Trophoblast cell (in vitro differentiated cells and primary cell): ENCODE data around the gene RAB13.
A peak's percentile ranks its signal among the peaks of the same experiment; 100 is the strongest.

ENCODE experiments used
- DNase-seq, 2 donors: peaks; one replicate each; pipeline ENCODE4 v3.0.0-alpha.2; 2016
- H2AFZ ChIP-seq: 2 replicates; pipeline ENCODE4 v1.6.1; 2013; ENCODE audit warnings: low read length, moderate library complexity, mild to moderate bottlenecking; ENCODE audit not compliant: insufficient read depth, poor library complexity
- H2AK5ac ChIP-seq: 2 replicates; pipeline ENCODE4 v1.6.1; 2013; ENCODE audit warnings: mild to moderate bottlenecking, low read length
- H2BK120ac ChIP-seq: 2 replicates; pipeline ENCODE4 v1.6.1; 2013; ENCODE audit warnings: low read length, mild to moderate bottlenecking, moderate library complexity; ENCODE audit not compliant: insufficient read depth, poor library complexity
- H2BK12ac ChIP-seq: 2 replicates; pipeline ENCODE4 v1.6.1; 2013; ENCODE audit warnings: mild to moderate bottlenecking, low read length, moderate library complexity
- H2BK5ac ChIP-seq: 2 replicates; pipeline ENCODE4 v1.6.1; 2013; ENCODE audit warnings: low read length, low read depth, moderate library complexity, mild to moderate bottlenecking; ENCODE audit not compliant: poor library complexity
- H3K14ac ChIP-seq: 2 replicates; pipeline ENCODE4 v1.6.1; 2013; ENCODE audit warnings: mild to moderate bottlenecking, low read length
- H3K18ac ChIP-seq: 2 replicates; pipeline ENCODE4 v1.6.1; 2013; ENCODE audit warnings: mild to moderate bottlenecking, low read length
- H3K23ac ChIP-seq: 2 replicates; pipeline ENCODE4 v1.6.1; 2013; ENCODE audit warnings: low read length
- H3K27ac ChIP-seq: 2 replicates; pipeline ENCODE4 v1.5.1; 2013; ENCODE audit warnings: low read depth, mild to moderate bottlenecking, inconsistent platforms, low read length, moderate library complexity
- H3K27me3 ChIP-seq: 2 replicates; pipeline ENCODE4 v1.6.1; 2013; ENCODE audit warnings: inconsistent platforms, mild to moderate bottlenecking, low read length, moderate library complexity; ENCODE audit not compliant: insufficient read depth
- H3K36me3 ChIP-seq, 2 experiments: 1 replicate in 1 of 2; 2 replicates in 1 of 2; pipeline ENCODE4 v1.6.1; 2013; ENCODE audit warnings: low read length in 2 of 2, mild to moderate bottlenecking in 2 of 2, moderate library complexity in 1 of 2; ENCODE audit not compliant: insufficient read depth in 2 of 2, control insufficient read depth in 1 of 2
- H3K4ac ChIP-seq: 2 replicates; pipeline ENCODE4 v1.6.1; 2013; ENCODE audit warnings: low read depth, mild to moderate bottlenecking, low read length, moderate library complexity
- H3K4me1 ChIP-seq, 2 experiments: 1 replicate in 1 of 2; 2 replicates in 1 of 2; pipeline ENCODE4 v1.6.1; 2013; ENCODE audit warnings: low read length in 2 of 2, mild to moderate bottlenecking in 2 of 2, moderate library complexity in 1 of 2; ENCODE audit not compliant: insufficient read depth in 2 of 2, control insufficient read depth in 1 of 2
- H3K4me2 ChIP-seq: 2 replicates; pipeline ENCODE4 v1.6.1; 2013; ENCODE audit warnings: inconsistent platforms, mild to moderate bottlenecking, low read length, moderate library complexity
- H3K4me3 ChIP-seq: 2 replicates; pipeline ENCODE4 v1.5.1; 2013; ENCODE audit warnings: mild to moderate bottlenecking, low read depth, low read length, inconsistent platforms
- H3K79me1 ChIP-seq: one replicate; pipeline ENCODE4 v1.6.1; 2013; ENCODE audit warnings: low read length
- H3K79me2 ChIP-seq: 2 replicates; pipeline ENCODE4 v1.6.1; 2013; ENCODE audit warnings: low read length, mild to moderate bottlenecking; ENCODE audit not compliant: control insufficient read depth, insufficient read depth, poor library complexity
- H3K9ac ChIP-seq: 2 replicates; pipeline ENCODE4 v1.6.1; 2013; ENCODE audit warnings: mild to moderate bottlenecking, low read length
- H3K9me3 ChIP-seq: 2 replicates; pipeline ENCODE4 v1.6.1; 2013; ENCODE audit warnings: low read depth, mild to moderate bottlenecking, control low read depth, inconsistent platforms, low read length; ENCODE audit not compliant: insufficient read depth
- H4K12ac ChIP-seq: 2 replicates; pipeline ENCODE4 v1.6.1; 2013; ENCODE audit warnings: low read depth, mild to moderate bottlenecking, low read length, moderate library complexity
- H4K8ac ChIP-seq: 2 replicates; pipeline ENCODE4 v1.6.1; 2013; ENCODE audit warnings: low read depth, mild to moderate bottlenecking, low read length, moderate library complexity
- H4K91ac ChIP-seq: one replicate; pipeline ENCODE4 v1.6.1; 2013; ENCODE audit warnings: low read depth, mild to moderate bottlenecking, low read length, moderate library complexity
- WGBS: extraction: QIAGEN DNeasy Blood & Tissue Kit; methylation state at CpG from one replicate; pipeline ENCODE4 v1.1.7; 2013; ENCODE audit warnings: missing lambda C conversion rate; ENCODE audit not compliant: insufficient read length, insufficient coverage; ENCODE audit errors: extremely low coverage; 5-methylcytosine and 5-hydroxymethylcytosine counted together

The RAB13 gene

DNA sequence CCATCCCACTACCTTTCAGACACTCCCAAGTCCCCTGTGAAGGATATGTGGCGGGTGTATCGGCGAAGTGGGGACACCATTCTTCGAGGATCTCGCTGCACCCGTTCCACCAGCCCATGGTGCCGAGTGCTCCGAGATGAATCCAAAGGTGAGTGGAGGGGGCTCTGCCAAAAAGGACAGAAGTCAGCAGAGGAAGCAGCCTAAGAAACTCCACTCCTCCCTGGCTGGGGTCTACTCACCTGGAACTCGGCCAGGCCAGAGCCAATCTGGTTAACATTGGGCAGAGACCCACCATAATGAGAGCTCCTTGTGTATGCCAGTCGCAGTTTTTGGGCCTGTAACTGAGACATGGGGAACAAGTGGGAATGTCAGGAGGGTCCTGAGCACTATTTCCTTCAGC, 31.3 kb downstream of the RAB13 start:
- Histone ChIP-seq H4K12ac (no peak overlapping the region), H3K4me2 (no peak overlapping the region), H3K4ac (peak overlapping the region; percentile 4), H3K27me3 (no peaks in the 10 kb centered on the region), H3K9me3 (no peaks in the 10 kb centered on the region), H3K79me2 (peaks cover 19% of the 10 kb centered on the region), H3K27ac (no peak overlapping the region), H2AK5ac (no peak overlapping the region), H3K79me1 (peaks cover 7% of the 10 kb centered on the region), H3K4me3 (no peak overlapping the region), H3K14ac (no peak overlapping the region), H2AFZ (no peak overlapping the region), H4K8ac (no peak overlapping the region), H3K36me3 (peaks cover 39 to 44% of the 10 kb centered on the region in 2 experiments), H3K4me1 (peaks cover 6 to 9% of the 10 kb centered on the region in 2 experiments), H2BK120ac (no peak overlapping the region), H2BK5ac (no peak overlapping the region), H3K23ac (no peak overlapping the region), H2BK12ac (no peak overlapping the region), H3K9ac (no peak overlapping the region), H3K18ac (no peak overlapping the region), H4K91ac (no peak overlapping the region)
- no peak for DNase-seq
- WGBS, result no CpG with 5 or more reads among the region's 10 CpGs

DNA sequence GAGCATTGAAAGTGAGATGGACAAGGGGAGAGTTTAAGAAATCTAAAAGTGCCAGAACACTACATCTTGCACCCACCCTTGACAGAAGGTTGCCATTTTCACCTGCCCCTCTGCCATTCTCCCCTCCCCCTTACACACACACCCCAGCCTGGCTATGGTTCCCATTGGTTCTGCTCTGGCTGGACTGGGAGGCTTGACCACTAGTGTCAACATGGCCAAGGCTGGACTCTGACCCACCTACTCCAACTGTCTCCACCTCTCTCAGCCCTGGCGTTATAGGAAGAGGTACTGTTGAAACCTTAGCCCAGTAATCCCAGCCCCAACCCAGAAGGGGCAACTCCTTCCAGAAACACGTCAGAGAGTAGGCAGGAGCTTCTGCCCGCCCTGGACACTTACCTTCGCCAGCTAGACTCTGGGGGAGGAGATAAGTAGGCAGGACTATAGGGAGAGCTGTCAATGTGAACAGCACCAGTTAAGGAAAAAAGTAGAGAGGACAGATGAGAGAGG, 32.2 kb downstream of the RAB13 start:
- peaks cover 6 to 9% of the 10 kb centered on the region in 2 experiments for H3K4me1 ChIP-seq
- H3K9ac ChIP-seq, result peak overlapping the region; percentile 29
- peaks cover 7% of the 10 kb centered on the region for H3K79me1 ChIP-seq
- H2BK12ac ChIP-seq, result no peak overlapping the region
- H3K4ac ChIP-seq, result peak overlapping the region; percentile 30
- DNase-seq, result no peak
- H2BK5ac ChIP-seq, result no peak overlapping the region
- H3K23ac ChIP-seq, result peak overlapping the region; percentile 27
- no peaks in the 10 kb centered on the region for H3K27me3 ChIP-seq
- no peak overlapping the region for H4K12ac ChIP-seq
- no peak overlapping the region for H2BK120ac ChIP-seq
- H2AK5ac ChIP-seq, result no peak overlapping the region
- no peak overlapping the region for H3K4me3 ChIP-seq
- H4K8ac ChIP-seq, result no peak overlapping the region
- no peak overlapping the region for H3K18ac ChIP-seq
- peaks cover 36 to 45% of the 10 kb centered on the region in 2 experiments for H3K36me3 ChIP-seq
- H4K91ac ChIP-seq, result no peak overlapping the region
- no peaks in the 10 kb centered on the region for H3K9me3 ChIP-seq
- H3K79me2 ChIP-seq, result peaks cover 19% of the 10 kb centered on the region
- H3K27ac ChIP-seq, result no peak overlapping the region
- no peak overlapping the region for H3K14ac ChIP-seq
- no CpG with 5 or more reads among the region's 4 CpGs for WGBS
- H3K4me2 ChIP-seq, result no peak overlapping the region
- H2AFZ ChIP-seq, result no peak overlapping the region

DNA sequence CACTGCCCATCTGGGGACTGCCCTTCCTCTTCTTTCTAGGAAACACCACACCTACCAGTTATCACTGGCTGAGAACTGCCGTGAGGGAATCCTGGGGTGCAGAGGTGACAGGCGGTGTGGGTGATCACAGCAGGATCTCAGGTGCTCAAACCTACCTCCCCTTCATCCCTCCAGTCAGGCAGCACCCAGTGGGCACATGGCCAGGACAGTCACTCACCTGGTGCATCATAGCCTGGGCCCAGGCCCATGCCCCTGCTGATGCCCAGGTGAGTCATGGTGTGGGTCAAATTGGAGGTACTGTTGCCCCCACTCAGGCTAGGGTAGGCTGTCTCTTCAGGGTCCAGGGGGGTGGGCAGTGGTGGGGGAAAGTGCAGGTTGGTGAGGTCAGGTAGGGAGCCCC, 34.3 kb downstream of the RAB13 start:
- Histone ChIP-seq H3K79me1 (no peaks in the 10 kb centered on the region), H2AFZ (no peak overlapping the region), H3K9ac (no peak overlapping the region), H3K4me2 (no peak overlapping the region), H3K23ac (no peak overlapping the region), H4K12ac (no peak overlapping the region), H3K79me2 (peaks cover 5% of the 10 kb centered on the region), H4K8ac (no peak overlapping the region), H3K18ac (no peak overlapping the region), H3K27me3 (no peaks in the 10 kb centered on the region), H3K4ac (no peak overlapping the region), H3K14ac (no peak overlapping the region), H2BK5ac (no peak overlapping the region), H4K91ac (no peak overlapping the region), H3K9me3 (no peaks in the 10 kb centered on the region), H3K4me3 (no peak overlapping the region), H2AK5ac (no peak overlapping the region), H3K36me3 (peaks cover 52 to 62% of the 10 kb centered on the region in 2 experiments), H3K27ac (no peak overlapping the region), H2BK120ac (no peak overlapping the region), H2BK12ac (no peak overlapping the region), H3K4me1 (peaks cover 1 to 2% of the 10 kb centered on the region in 2 experiments)
- WGBS, result no CpG with 5 or more reads among the region's 2 CpGs
- no peak for DNase-seq

DNA sequence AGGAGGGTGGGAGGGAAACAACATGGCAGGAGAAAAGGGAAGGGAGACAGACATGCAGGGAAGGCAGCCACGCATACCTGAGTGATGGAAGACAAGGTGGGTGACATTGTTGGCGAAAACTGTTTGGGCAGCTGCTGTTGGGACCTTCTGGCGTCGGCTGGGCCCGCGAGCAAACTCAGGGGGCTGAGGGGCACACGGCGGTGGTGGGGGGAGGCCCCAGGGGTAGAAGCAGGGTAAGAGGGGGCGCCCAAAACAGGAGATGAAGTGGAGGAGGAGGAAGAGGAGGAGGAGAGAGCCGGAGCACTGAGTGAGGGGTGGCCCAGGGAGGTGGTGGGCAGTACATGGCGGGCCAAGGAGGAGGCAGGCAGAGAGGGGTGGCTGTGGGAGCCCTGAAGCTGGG, 35.0 kb downstream of the RAB13 start:
- Histone ChIP-seq H4K12ac (no peak overlapping the region), H2BK120ac (no peak overlapping the region), H3K36me3 (peaks cover 52 to 62% of the 10 kb centered on the region in 2 experiments), H3K4me1 (no peaks in the 10 kb centered on the region), H3K79me1 (peaks cover 3% of the 10 kb centered on the region), H3K79me2 (peaks cover 2% of the 10 kb centered on the region), H3K4me2 (no peak overlapping the region), H3K27me3 (no peaks in the 10 kb centered on the region), H2AK5ac (no peak overlapping the region), H4K91ac (no peak overlapping the region), H3K18ac (no peak overlapping the region), H3K4ac (no peak overlapping the region), H3K23ac (no peak overlapping the region), H3K4me3 (no peak overlapping the region), H3K27ac (no peak overlapping the region), H3K14ac (no peak overlapping the region), H4K8ac (no peak overlapping the region), H2BK5ac (no peak overlapping the region), H2BK12ac (no peak overlapping the region), H3K9ac (no peak overlapping the region), H2AFZ (no peak overlapping the region), H3K9me3 (peaks cover 1% of the 10 kb centered on the region)
- DNase-seq, result no peak
- no CpG with 5 or more reads among the region's 11 CpGs for WGBS
